Measurements from ENCODE around the gene FXYD2.

FXYD2 gene

GRCh38 chr11:117771841-117772240, 52.7 kb downstream of the FXYD2 start:
- no peak for TF ChIP-seq GATA3 (IDR thresholded peaks at IDR 0.05; ENCODE audit: low read depth, low read length)
- TF ChIP-seq GATA2 (IDR thresholded peaks at IDR 0.05; ENCODE audit: low read depth, low read length), result no peak

DNA sequence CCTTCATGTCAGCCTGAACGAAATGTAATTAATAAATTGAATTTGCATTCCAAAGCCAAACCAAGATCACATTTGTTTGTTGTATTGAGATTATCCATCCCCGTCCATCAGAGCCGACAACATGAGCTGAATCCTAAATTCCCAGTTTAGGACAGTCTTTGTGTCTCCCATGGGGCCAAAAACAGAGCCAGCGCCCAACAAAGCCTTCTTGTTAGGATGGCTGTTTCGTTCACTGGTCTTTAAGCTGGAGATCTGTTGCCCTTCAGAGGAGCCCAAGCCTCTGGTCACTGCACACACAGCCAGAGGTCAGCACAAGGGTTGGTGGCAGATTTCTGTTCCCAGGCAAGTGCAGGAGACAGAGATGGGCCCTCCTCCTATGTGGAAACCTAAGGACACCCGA, 53.3 kb downstream of the FXYD2 start:
- TF ChIP-seq GATA3 (IDR thresholded peaks at IDR 0.05; ENCODE audit: low read depth, low read length) (no peak), GATA2 (IDR thresholded peaks at IDR 0.05; ENCODE audit: low read depth, low read length) (no peak)

GRCh38 chr11:117770061-117770460, 54.5 kb downstream of the FXYD2 start:
- TF ChIP-seq GATA3 (IDR thresholded peaks at IDR 0.05; ENCODE audit: low read depth, low read length), result no peak
- TF ChIP-seq GATA2 (IDR thresholded peaks at IDR 0.05; ENCODE audit: low read depth, low read length), result no peak

All from SH-SY5Y (cell line).